ENCODE measurements around the gene SGPP1. TPM values are rescaled to one million over a fixed set of nuclear protein-coding genes. Genes with fewer than 3 reads are reported as not detected.
"Not testable (repeated sequence)": the region's sequence is repeated elsewhere in the genome, so short reads cannot be mapped to it uniquely, and the experiment has no call there.

SGPP1 gene
- polyA plus RNA-seq, 2 of the 4 experiments (the other 2 are of a cell fraction): 16.1 to 28.2 TPM

- H3K27ac ChIP-seq: no peak overlapping the region
- DNase-seq (ENCODE audit: low read depth in 1 of 2, low spot score in 1 of 2): no peak
- peaks cover 9% of the 10 kb centered on the region; the same call in 2 of the 3 replicates for H3K4me1 ChIP-seq
- CTCF ChIA-PET: interaction anchor here (1.2 kb wide), 1 partner anchor 24 kb away, joined by 3 read pairs; the partner anchor contains the start of gene WDR89
- FAIRE-seq: no peak
- POLR2A ChIA-PET: no interaction called here
- 76% methylated on average over 1 of the region's 1 CpG for WGBS (ENCODE audit: missing lambda C conversion rate)
- H3K4me3 ChIP-seq: no peak overlapping the region
- TF ChIP-seq SREBF2 (IDR thresholded peaks at IDR 0.05) (no peak), NFE2L2 (conservative IDR thresholded peaks at IDR 0.05; ENCODE audit: low read length) (no peak), TFCP2L1 (CRISPR knock-in tag; IDR thresholded peaks at IDR 0.05) (no peak), CBX2 (IDR thresholded peaks at IDR 0.05; ENCODE audit: borderline replicate concordance, low read depth) (no peak), BCL3 (IDR thresholded peaks at IDR 0.05) (no peak), RCOR1 (IDR thresholded peaks at IDR 0.05; ENCODE audit: low read depth, low read length) (no peak), ATOH8 (CRISPR knock-in tag; IDR thresholded peaks at IDR 0.05; ENCODE audit: low read depth) (no peak)
- H3K9me3 ChIP-seq: no peaks in the 10 kb centered on the region
- ATAC-seq: no peak
- no peak overlapping the region for H3K4me2 ChIP-seq
Measured at GRCh38 chr14:63666335-63666734, 61.5 kb downstream of the SGPP1 start.

GRCh38 chr14:63663428-63664341, 64.2 kb downstream of the SGPP1 start:
- ChIA-PET CTCF (interaction anchor here (1.0 to 1.3 kb wide), 5 partner anchors 11 to 639 kb away, joined by 3 to 5 read pairs (median 4); no protein-coding TSS in a partner anchor), POLR2A (no interaction called here)
- 90% methylated on average over 10 of the region's 12 CpGs for WGBS (ENCODE audit: missing lambda C conversion rate)
- DNase-seq (ENCODE audit: low read depth in 1 of 2, low spot score in 1 of 2) (peak in 1 of 2 experiments; percentile 18), FAIRE-seq (no peak), ATAC-seq (peak; percentile 62 to 81; a peak in 5 of 6 replicates)
- no peak overlapping the region for H3K27ac ChIP-seq
- H3K9me3 ChIP-seq: no peaks in the 10 kb centered on the region
- H3K4me2 ChIP-seq: no peak overlapping the region
- H3K4me3 ChIP-seq: no peak overlapping the region
- no peaks in the 10 kb centered on the region for H3K4me1 ChIP-seq
- TF ChIP-seq NR3C1 (IDR thresholded peaks at IDR 0.05) (no peak), HOXB13 (CRISPR knock-in tag; IDR thresholded peaks at IDR 0.05; ENCODE audit: low read depth) (no peak), PHF8 (IDR thresholded peaks at IDR 0.05; ENCODE audit: borderline replicate concordance, low read depth) (no peak), MAFK (IDR thresholded peaks at IDR 0.05; ENCODE audit: partially characterized antibody) (peak; percentile 3)
- TF ChIP-seq, protein P1, sequence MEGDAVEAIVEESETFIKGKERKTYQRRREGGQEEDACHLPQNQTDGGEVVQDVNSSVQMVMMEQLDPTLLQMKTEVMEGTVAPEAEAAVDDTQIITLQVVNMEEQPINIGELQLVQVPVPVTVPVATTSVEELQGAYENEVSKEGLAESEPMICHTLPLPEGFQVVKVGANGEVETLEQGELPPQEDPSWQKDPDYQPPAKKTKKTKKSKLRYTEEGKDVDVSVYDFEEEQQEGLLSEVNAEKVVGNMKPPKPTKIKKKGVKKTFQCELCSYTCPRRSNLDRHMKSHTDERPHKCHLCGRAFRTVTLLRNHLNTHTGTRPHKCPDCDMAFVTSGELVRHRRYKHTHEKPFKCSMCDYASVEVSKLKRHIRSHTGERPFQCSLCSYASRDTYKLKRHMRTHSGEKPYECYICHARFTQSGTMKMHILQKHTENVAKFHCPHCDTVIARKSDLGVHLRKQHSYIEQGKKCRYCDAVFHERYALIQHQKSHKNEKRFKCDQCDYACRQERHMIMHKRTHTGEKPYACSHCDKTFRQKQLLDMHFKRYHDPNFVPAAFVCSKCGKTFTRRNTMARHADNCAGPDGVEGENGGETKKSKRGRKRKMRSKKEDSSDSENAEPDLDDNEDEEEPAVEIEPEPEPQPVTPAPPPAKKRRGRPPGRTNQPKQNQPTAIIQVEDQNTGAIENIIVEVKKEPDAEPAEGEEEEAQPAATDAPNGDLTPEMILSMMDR (IDR thresholded peaks at IDR 0.05): no peak

DNA sequence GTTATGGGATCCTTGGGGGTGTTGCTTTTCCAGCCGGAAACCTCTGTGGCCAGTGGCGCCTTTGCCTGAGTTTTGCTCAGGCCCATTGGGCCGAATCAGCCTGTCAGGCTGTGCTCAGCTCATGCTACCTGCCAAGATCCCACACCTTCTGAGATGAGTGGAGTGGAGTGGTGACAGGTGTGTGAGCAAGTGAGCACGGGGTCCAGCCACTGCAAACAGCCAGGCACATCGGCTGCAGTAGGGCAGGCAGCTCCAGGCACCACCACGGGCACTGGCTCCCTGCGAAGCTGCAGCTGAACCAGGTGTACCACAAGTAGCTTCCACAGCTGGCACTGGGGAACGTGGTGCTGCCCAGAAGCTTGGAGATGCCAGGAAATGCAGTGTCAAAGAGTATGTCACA, 65.1 kb downstream of the SGPP1 start:
- Histone ChIP-seq H3K9me3 (no peaks in the 10 kb centered on the region), H3K27ac (no peak overlapping the region), H3K4me2 (no peak overlapping the region), H3K4me3 (no peak overlapping the region), H3K4me1 (no peaks in the 10 kb centered on the region)
- ChIA-PET POLR2A (no interaction called here), CTCF (interaction anchor here (1.0 to 1.3 kb wide), 5 partner anchors 11 to 640 kb away, joined by 3 to 5 read pairs (median 4); no protein-coding TSS in a partner anchor)
- FAIRE-seq (no peak), ATAC-seq (peak in 1 of 2 experiments; percentile 30; a peak in 2 of 6 replicates), DNase-seq (ENCODE audit: low read depth in 1 of 2, low spot score in 1 of 2) (no peak)
- TF ChIP-seq NR3C1 (IDR thresholded peaks at IDR 0.05) (no peak), ZSCAN20 (CRISPR knock-in tag; IDR thresholded peaks at IDR 0.05) (no peak), ZFP36 (IDR thresholded peaks at IDR 0.05; ENCODE audit: borderline replicate concordance, partially characterized antibody) (no peak), FOSB (CRISPR knock-in tag; IDR thresholded peaks at IDR 0.05) (no peak), POLR2A (IDR thresholded peaks at IDR 0.05; ENCODE audit: low read length) (no peak), ESRRA (IDR thresholded peaks at IDR 0.05; ENCODE audit: borderline replicate concordance, low read length) (no peak), PHF8 (IDR thresholded peaks at IDR 0.05; ENCODE audit: borderline replicate concordance, low read depth) (no peak), CBX8 (IDR thresholded peaks at IDR 0.05) (no peak), RNF2 (IDR thresholded peaks at IDR 0.05; ENCODE audit: borderline replicate concordance, low read depth) (no peak), ZNF302 (CRISPR knock-in tag; IDR thresholded peaks at IDR 0.05) (no peak), NFE2L2 (conservative IDR thresholded peaks at IDR 0.05; ENCODE audit: low read length) (no peak), ATOH8 (CRISPR knock-in tag; IDR thresholded peaks at IDR 0.05; ENCODE audit: low read depth) (no peak), HEYL (CRISPR knock-in tag; IDR thresholded peaks at IDR 0.05) (no peak), EP300 (IDR thresholded peaks at IDR 0.05) (no peak), GATA3 (IDR thresholded peaks at IDR 0.05; ENCODE audit: borderline replicate concordance) (no peak), HOXA7 (CRISPR knock-in tag; IDR thresholded peaks at IDR 0.05) (no peak)
- WGBS (ENCODE audit: missing lambda C conversion rate): 87% methylated on average over 4 of the region's 8 CpGs

GRCh38 chr14:63661881-63662280, 66.0 kb downstream of the SGPP1 start:
- H3K27ac ChIP-seq; ATAC-seq; POLR2A ChIA-PET; H3K4me3 ChIP-seq; H3K4me1 ChIP-seq; FAIRE-seq; H3K9me3 ChIP-seq; DNase-seq (ENCODE audit: low read depth in 1 of 2, low spot score in 1 of 2); H3K4me2 ChIP-seq: not testable (repeated sequence)
- CTCF ChIA-PET: interaction anchor here (0.6 kb wide), 1 partner anchor 16 kb away, joined by 3 read pairs; no protein-coding TSS in a partner anchor
- 95% methylated on average over 10 of the region's 10 CpGs for WGBS (ENCODE audit: missing lambda C conversion rate)

All from A549 (cell line).